ENCODE data around the gene FANCL.
"Not testable (repeated sequence)": the region's sequence is repeated elsewhere in the genome, so short reads cannot be mapped to it uniquely, and the experiment has no call there.

FANCL gene

DNA sequence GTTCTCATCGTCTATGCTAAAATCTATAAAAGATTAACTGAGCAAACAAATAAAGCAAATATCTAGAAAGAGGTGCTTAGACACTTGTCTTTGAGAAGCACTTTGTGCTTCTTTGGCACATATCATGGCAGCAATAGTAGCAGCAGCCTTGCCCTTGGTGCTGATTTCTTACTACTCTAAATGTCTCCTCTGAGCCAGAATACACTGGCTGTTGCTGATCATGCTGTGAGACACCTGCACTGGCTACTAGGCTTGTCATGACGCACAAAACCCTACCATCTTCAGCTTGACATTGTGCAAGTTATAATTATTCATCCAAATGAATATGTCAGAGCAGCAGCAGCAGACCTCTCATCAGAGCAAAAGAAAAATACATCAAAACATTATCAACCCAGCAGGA lies 46.7 kb downstream of the FANCL start:
- H3K27me3 ChIP-seq (ENCODE audit: insufficient read depth, low read length): no peaks in the 10 kb centered on the region
- H3K4me1 ChIP-seq (ENCODE audit: insufficient read depth, low read length, severe bottlenecking): no peaks in the 10 kb centered on the region
- H3K9me3 ChIP-seq (ENCODE audit: low read length): no peaks in the 10 kb centered on the region
- TF ChIP-seq, protein P1, sequence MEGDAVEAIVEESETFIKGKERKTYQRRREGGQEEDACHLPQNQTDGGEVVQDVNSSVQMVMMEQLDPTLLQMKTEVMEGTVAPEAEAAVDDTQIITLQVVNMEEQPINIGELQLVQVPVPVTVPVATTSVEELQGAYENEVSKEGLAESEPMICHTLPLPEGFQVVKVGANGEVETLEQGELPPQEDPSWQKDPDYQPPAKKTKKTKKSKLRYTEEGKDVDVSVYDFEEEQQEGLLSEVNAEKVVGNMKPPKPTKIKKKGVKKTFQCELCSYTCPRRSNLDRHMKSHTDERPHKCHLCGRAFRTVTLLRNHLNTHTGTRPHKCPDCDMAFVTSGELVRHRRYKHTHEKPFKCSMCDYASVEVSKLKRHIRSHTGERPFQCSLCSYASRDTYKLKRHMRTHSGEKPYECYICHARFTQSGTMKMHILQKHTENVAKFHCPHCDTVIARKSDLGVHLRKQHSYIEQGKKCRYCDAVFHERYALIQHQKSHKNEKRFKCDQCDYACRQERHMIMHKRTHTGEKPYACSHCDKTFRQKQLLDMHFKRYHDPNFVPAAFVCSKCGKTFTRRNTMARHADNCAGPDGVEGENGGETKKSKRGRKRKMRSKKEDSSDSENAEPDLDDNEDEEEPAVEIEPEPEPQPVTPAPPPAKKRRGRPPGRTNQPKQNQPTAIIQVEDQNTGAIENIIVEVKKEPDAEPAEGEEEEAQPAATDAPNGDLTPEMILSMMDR (IDR thresholded peaks at IDR 0.05; ENCODE audit: low read length): no peak
- no peak for TF ChIP-seq EZH2 (IDR thresholded peaks at IDR 0.05; ENCODE audit: borderline replicate concordance, low read length)
- H3K36me3 ChIP-seq (ENCODE audit: insufficient read depth, low read length): peaks cover 6% of the 10 kb centered on the region; the same call in 1 of the 2 replicates
- no peak overlapping the region for H3K9ac ChIP-seq (ENCODE audit: low read length)
- no peak overlapping the region for H2AFZ ChIP-seq (ENCODE audit: low read length)
- no peak overlapping the region for H3K4me2 ChIP-seq (ENCODE audit: low read length)
- no peaks in the 10 kb centered on the region for H3K79me2 ChIP-seq (ENCODE audit: insufficient read depth, low read length)
- no peaks in the 10 kb centered on the region for H3F3A ChIP-seq (ENCODE audit: insufficient read depth, low read length)
- no peaks in the 10 kb centered on the region for H3K9me2 ChIP-seq (ENCODE audit: low read depth, low read length)
- no peaks in the 10 kb centered on the region for H4K20me1 ChIP-seq (ENCODE audit: insufficient read depth, low read length)
- no peak overlapping the region for H3K4me3 ChIP-seq (ENCODE audit: low read depth, low read length, poor library complexity, severe bottlenecking)
- H3K27ac ChIP-seq (ENCODE audit: low read depth, low read length, poor library complexity, severe bottlenecking): no peak overlapping the region

DNA sequence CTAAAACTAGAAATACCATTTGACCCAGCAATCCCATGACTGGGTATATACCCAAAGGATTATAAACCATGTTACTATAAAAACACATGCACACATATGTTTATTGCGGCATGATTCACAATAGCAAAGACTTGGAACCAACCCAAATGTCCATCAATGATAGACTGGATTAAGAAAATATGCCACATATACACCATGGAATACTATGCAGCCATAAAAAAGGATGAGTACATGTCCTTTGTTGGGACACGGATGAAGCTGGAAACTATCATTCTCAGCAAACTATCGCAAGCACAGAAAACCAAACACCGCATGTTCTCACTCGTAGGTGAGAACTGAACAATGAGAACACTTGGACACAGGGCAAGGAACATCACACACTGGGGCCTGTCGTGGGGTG lies 54.1 kb downstream of the FANCL start:
- H3K79me2 ChIP-seq (ENCODE audit: insufficient read depth, low read length); H3K4me1 ChIP-seq (ENCODE audit: insufficient read depth, low read length, severe bottlenecking); H3K9me2 ChIP-seq (ENCODE audit: low read depth, low read length); H3K27me3 ChIP-seq (ENCODE audit: insufficient read depth, low read length); H3K4me3 ChIP-seq (ENCODE audit: low read depth, low read length, poor library complexity, severe bottlenecking); H3K27ac ChIP-seq (ENCODE audit: low read depth, low read length, poor library complexity, severe bottlenecking); H4K20me1 ChIP-seq (ENCODE audit: insufficient read depth, low read length); H2AFZ ChIP-seq (ENCODE audit: low read length); H3K4me2 ChIP-seq (ENCODE audit: low read length); H3K9me3 ChIP-seq (ENCODE audit: low read length); H3K9ac ChIP-seq (ENCODE audit: low read length); H3F3A ChIP-seq (ENCODE audit: insufficient read depth, low read length): not testable (repeated sequence)
- H3K36me3 ChIP-seq (ENCODE audit: insufficient read depth, low read length): 0 out of 2 replicates have a peak, but pooled peaks cover 11% of the 10 kb centered on the region

DNA sequence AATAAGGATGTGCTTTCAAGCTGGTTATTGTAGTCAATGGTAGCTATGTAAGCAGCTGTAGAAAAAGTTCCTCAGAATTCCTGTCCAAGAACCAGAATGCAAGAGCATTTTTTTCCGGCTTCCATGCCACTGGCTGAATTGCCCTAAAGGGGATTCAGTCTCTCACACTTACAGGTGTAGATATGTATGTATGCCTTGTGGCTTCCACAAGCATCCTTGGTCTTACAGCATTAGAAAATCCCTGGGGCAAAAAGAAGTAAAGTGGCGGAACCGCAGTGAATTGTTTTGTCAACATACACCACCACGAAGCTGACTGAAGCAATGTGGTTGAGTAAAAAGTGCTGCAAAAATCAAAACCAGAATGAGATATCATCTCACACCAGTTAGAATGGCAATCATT lies 54.6 kb downstream of the FANCL start:
- Histone ChIP-seq H3K79me2 (ENCODE audit: insufficient read depth, low read length) (no peaks in the 10 kb centered on the region), H3K4me3 (ENCODE audit: low read depth, low read length, poor library complexity, severe bottlenecking) (no peak overlapping the region), H2AFZ (ENCODE audit: low read length) (no peak overlapping the region), H3K9ac (ENCODE audit: low read length) (no peak overlapping the region), H3K27ac (ENCODE audit: low read depth, low read length, poor library complexity, severe bottlenecking) (no peak overlapping the region), H4K20me1 (ENCODE audit: insufficient read depth, low read length) (no peaks in the 10 kb centered on the region), H3K27me3 (ENCODE audit: insufficient read depth, low read length) (no peaks in the 10 kb centered on the region), H3K9me3 (ENCODE audit: low read length) (no peaks in the 10 kb centered on the region), H3K9me2 (ENCODE audit: low read depth, low read length) (no peaks in the 10 kb centered on the region), H3K4me2 (ENCODE audit: low read length) (no peak overlapping the region), H3F3A (ENCODE audit: insufficient read depth, low read length) (no peaks in the 10 kb centered on the region), H3K36me3 (ENCODE audit: insufficient read depth, low read length) (0 out of 2 replicates have a peak, but pooled peaks cover 11% of the 10 kb centered on the region), H3K4me1 (ENCODE audit: insufficient read depth, low read length, severe bottlenecking) (no peaks in the 10 kb centered on the region)
- TF ChIP-seq, protein P1 (IDR thresholded peaks at IDR 0.05; ENCODE audit: low read length): no peak
- TF ChIP-seq EZH2 (IDR thresholded peaks at IDR 0.05; ENCODE audit: borderline replicate concordance, low read length): no peak

DNA sequence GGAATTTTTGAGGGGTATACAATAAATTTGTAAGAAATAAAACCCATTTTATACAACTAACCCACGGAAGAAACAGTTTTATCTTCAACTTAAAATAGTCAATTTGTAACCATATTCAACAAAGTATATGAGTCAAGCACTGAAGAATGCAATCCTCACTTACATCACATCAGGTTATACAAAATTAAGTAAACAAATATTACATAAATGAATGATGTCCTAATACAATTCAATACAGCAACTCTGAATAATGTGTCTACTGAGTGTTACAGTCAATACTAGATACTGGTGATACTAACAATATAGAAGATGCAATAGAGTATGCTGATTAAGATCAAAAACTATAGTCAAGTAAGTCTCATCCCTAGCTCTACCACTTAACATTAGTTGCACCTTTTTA lies 58.6 kb downstream of the FANCL start:
- no peaks in the 10 kb centered on the region for H3K9me3 ChIP-seq (ENCODE audit: low read length)
- H2AFZ ChIP-seq (ENCODE audit: low read length): no peak overlapping the region
- H3K36me3 ChIP-seq (ENCODE audit: insufficient read depth, low read length): no peaks in the 10 kb centered on the region
- no peaks in the 10 kb centered on the region for H3K9me2 ChIP-seq (ENCODE audit: low read depth, low read length)
- no peak overlapping the region for H3K4me2 ChIP-seq (ENCODE audit: low read length)
- H3K27me3 ChIP-seq (ENCODE audit: insufficient read depth, low read length): no peaks in the 10 kb centered on the region
- H4K20me1 ChIP-seq (ENCODE audit: insufficient read depth, low read length): no peaks in the 10 kb centered on the region
- no peaks in the 10 kb centered on the region for H3K79me2 ChIP-seq (ENCODE audit: insufficient read depth, low read length)
- no peak overlapping the region for H3K9ac ChIP-seq (ENCODE audit: low read length)
- no peaks in the 10 kb centered on the region for H3F3A ChIP-seq (ENCODE audit: insufficient read depth, low read length)
- H3K4me3 ChIP-seq (ENCODE audit: low read depth, low read length, poor library complexity, severe bottlenecking): no peak overlapping the region
- no peak for TF ChIP-seq EZH2 (IDR thresholded peaks at IDR 0.05; ENCODE audit: borderline replicate concordance, low read length)
- TF ChIP-seq, protein P1 (IDR thresholded peaks at IDR 0.05; ENCODE audit: low read length): no peak
- no peak overlapping the region for H3K27ac ChIP-seq (ENCODE audit: low read depth, low read length, poor library complexity, severe bottlenecking)
- no peaks in the 10 kb centered on the region for H3K4me1 ChIP-seq (ENCODE audit: insufficient read depth, low read length, severe bottlenecking)
